ENCODE measurements around the gene TMEM95.

DNA sequence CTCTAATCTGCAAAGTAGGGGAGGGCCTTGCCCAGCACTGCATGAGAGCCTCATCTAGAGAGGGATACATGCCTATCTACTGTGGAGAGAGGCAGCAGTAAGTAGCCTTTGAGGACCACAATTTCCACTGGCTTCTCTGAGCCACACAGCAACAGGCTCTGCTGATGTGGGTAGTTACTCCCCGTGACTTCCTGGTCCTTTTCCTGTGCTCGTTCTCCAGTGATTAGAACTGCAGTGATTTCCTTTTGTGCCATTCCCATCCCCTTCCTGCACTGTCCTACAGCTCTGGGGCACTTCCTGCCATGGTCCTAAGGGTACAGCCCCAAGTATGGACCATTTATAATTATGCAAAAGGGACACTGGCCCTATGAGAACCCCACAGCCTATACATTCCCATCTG is 36.4 kb downstream of the TMEM95 start:
- TF ChIP-seq JUND (IDR thresholded peaks at IDR 0.05; ENCODE audit: low read length) (no peak), POLR2A (IDR thresholded peaks at IDR 0.05; ENCODE audit: control extremely low read depth in 1 of 2, low read depth in 2 of 2, low read length in 2 of 2) (no peak)

Measured in H1 (cell line).